Fibroblast of the aortic adventitia (primary cell): Measurements from ENCODE around the gene COL23A1. TPM values are rescaled to one million over a fixed set of nuclear protein-coding genes. Genes with fewer than 3 reads are reported as not detected.

ENCODE experiments used
- DNase-seq: peaks from one replicate; pipeline ENCODE4 v3.0.0-alpha.2; 2010; ENCODE audit warnings: low read depth
- H3K4me3 ChIP-seq: 2 replicates; pipeline ENCODE4 v1.5.1; 2011; ENCODE audit warnings: low read depth, mild to moderate bottlenecking, control low read depth, low read length, moderate library complexity
- total RNA-seq: library from RNA; depleted of rRNA; stranded (reverse); fragments of >200 nt; gene quantifications from 2 replicates; pipeline ENCODE4 v1.2.3, GENCODE V29; 2012; ENCODE audit warnings: low replicate concordance
- TF ChIP-seq, protein P1 (sequence below): IDR thresholded peaks from 2 replicates; pipeline ENCODE4 v1.5.1; 2011; ENCODE audit warnings: mild to moderate bottlenecking, low read length, control low read depth, inconsistent platforms; ENCODE audit not compliant: insufficient read depth

Gene COL23A1
- total RNA-seq, 1 donor = not detected

DNA sequence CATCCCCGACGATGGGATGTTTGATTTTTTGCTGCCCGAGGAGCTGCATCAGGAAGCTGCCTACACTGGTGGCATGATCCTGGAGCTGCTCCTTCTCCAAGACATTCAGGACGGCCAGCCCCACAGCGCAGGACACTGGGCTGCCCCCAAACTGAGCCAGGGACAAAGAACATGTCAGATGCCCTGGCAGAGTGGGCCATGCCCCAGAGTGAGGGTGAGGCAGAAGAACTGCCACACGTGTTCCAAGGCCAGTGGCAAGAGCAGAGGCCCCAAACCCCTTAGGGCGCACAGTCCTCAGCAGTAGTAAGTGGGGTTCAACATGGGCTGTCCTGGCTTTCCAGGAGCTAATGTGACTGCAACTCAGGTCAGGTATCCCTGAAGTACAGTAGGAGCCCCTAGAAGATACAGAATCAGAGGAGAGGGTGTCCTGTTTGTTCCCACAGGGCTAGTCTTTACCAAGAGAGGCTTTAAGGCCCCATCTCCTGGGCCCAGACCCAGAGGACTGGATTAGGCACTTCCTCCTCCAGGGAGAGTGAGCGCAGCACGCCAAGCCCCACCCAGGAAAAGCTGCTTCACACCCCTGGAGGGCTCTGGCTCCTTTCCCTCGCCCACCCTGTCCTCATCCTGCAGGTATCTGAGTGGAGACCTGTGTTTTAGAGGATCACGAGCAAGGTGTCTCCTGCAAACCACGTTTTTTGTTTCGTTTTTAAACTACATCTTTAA lies 374.8 kb downstream of the COL23A1 start:
- no peak for DNase-seq
- no peak overlapping the region for H3K4me3 ChIP-seq
- TF ChIP-seq, protein P1, sequence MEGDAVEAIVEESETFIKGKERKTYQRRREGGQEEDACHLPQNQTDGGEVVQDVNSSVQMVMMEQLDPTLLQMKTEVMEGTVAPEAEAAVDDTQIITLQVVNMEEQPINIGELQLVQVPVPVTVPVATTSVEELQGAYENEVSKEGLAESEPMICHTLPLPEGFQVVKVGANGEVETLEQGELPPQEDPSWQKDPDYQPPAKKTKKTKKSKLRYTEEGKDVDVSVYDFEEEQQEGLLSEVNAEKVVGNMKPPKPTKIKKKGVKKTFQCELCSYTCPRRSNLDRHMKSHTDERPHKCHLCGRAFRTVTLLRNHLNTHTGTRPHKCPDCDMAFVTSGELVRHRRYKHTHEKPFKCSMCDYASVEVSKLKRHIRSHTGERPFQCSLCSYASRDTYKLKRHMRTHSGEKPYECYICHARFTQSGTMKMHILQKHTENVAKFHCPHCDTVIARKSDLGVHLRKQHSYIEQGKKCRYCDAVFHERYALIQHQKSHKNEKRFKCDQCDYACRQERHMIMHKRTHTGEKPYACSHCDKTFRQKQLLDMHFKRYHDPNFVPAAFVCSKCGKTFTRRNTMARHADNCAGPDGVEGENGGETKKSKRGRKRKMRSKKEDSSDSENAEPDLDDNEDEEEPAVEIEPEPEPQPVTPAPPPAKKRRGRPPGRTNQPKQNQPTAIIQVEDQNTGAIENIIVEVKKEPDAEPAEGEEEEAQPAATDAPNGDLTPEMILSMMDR = no peak

DNA sequence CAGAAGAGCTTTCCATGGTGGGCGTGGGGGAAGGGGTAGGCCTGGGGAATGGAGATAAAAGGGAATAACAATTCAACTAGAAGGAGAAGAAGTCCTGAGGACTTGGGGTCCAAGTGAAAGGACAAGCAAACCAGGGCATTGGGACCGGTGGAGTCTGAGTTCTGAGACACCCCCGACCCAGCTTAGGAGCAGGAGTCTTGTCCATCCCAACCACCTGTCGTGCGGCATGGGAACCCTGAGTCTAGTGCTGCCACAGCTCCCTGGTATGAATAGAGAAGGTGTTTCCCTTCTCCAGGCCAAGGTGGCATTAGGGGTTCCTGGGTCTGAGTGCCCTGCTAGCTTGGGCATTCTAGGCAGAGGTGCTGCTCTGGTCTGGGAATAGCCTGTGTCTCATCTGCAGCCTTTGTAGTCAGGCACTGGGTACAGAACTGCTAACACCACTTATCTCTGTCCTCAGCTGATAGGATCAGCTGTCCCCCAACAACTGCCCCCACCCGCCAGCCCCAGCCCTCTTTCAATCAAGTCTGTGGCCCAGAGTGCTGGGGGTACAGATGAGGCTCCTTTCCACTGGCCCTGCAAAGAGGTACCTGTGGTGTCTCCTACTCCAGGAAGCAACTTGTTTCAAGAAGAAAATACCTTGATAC lies 375.9 kb downstream of the COL23A1 start:
- H3K4me3 ChIP-seq = no peak overlapping the region
- DNase-seq = no peak
- TF ChIP-seq, protein P1 = no peak

DNA sequence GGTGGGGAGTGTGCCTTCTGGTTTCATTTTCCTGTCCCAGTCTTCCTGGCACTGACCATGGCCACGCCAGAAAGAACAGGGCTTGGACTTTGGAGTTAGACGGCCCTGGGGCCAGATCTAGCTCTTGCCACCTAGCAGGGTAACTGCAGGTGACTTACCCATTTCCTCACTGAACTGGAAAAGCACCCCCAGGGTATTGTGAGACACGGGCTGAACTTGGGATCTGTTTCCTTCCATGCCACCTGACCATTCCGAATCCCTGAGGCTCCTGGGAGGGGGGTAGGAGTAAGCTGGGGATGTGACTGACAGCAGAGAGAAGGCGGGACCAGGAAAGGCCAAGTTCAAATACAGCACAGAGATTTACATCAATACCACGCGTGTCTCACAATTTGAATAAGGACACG lies 376.4 kb downstream of the COL23A1 start:
- TF ChIP-seq, protein P1 = no peak
- H3K4me3 ChIP-seq = no peak overlapping the region
- no peak for DNase-seq

DNA sequence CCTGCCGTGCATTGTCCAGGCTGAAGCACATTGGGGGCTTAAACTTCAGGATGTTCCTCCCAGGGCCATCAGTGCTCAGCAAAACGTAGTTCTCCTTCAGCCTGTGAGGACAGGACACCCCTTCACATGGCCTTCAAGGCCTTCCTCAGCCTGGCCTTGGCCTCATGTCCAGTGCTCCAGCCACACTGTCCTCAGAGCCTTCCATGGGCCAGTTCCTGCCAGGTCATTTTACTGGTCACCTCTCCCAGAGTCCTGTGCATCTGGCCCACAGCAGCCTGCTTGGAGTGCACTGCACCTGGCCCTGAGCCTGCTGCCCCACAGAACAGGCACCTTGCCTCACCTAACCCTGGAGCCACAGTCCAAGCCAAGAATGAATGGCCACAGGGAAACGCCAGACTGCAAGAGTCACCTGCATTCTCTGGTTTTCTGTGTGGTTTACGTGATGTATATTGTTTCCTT lies 377.2 kb downstream of the COL23A1 start:
- DNase-seq = no peak
- H3K4me3 ChIP-seq = no peak overlapping the region
- TF ChIP-seq, protein P1 = no peak

DNA sequence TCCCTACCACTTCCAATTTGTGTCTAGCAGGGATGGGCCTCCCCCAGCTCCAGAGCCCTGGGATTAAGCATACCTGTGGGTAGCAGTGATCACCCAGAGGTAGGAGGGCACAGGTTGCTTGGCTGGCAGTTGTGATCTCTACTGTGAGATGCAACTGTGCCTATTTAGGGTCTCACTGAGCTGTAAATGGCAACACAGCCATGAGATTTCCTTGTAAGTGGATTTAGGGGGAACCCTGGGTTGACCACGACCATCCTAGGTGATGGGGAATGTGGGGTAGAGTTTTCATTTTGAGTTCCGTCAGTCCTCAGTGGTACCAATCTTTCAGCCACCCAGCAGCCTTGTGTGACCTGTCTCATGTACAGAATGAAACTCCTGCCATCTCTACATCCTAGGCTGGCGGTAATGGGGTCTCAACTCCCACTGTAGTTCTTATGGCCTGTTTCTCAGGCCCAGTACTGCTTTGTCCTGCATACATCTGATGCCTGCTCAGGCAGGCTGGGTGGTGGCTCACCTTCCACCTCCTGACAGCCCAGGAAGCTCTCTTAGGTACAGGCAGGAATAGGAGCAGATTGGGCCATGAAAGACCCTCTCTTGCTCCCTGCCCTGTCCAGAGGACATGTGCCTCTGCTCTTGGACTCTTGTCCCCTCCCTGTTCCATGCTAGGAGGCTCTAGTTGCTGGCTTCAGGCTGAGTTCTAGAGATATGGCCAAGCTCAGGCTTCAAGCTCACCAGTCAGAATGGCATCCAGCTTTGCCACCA lies 377.8 kb downstream of the COL23A1 start:
- H3K4me3 ChIP-seq = no peak overlapping the region
- DNase-seq = no peak
- TF ChIP-seq, protein P1 = no peak

DNA sequence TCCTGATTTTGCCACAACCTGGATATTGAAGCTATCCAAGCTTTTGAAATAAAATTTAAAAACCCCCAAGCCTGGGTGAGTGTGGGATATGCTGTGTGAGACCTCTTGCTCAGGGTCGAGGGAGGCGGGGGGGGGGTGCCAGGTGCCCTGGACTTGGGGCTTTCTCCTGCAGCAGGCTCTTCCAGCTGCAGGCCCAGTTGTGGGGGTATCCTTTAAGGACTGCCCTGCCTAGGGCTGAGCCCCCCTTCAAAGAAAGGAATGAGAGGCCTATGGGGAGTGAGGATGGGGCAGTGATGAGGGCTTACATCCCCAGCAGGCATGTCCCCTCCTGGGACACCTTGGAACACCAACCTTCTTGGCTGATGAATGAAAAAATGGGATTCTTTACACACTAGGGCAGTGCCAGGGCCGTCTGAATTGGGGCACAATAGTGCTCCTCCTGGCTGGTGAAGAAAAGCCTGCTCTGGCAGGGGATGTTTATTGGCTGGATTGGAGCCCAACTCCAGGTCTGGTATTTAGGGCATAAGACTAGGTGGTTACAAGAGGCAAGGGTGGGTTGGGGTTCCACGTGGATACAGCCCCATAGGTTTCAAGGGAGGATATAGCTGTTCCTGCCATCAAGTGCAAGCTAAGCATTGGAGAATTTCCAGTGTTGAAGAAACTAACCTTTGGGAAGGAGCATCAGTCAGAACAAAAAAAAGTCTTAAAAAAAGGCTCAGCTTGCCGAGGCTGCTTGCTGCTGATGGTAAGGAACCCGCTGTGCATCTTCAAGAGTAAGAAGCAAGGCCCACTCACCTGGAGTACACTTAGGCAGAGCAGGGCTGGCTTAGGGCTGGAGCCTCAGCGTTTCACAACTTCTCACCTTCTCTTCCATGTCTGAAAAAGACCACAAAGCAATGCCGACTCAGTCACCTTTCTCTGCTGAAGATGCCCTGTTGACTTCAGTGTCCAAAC lies 378.8 kb downstream of the COL23A1 start:
- H3K4me3 ChIP-seq = no peak overlapping the region
- TF ChIP-seq, protein P1 = no peak
- DNase-seq = no peak
